Right lobe of liver (tissue), 6 donors: ENCODE results near the gene FOXE3. TPM values are rescaled to one million over a fixed set of nuclear protein-coding genes. Genes with fewer than 3 reads are reported as not detected.

Source experiments
- ATAC-seq, 4 donors: fragments of 200-7000 bp; cut with Tn5 transposase; one replicate each; pipeline ENCODE4 v1.9.1; 2020; ENCODE audit warnings: mild to moderate bottlenecking in 4 of 4, moderate library complexity in 4 of 4
- DNase-seq, 3 donors: peaks; one replicate each; pipeline ENCODE4 v3.0.0-alpha.2; 2020
- H3K27ac ChIP-seq, 3 donors: fragments of 200-600 bp; one replicate each; pipeline ENCODE4 v1.8.0; 2022
- H3K27me3 ChIP-seq, 2 donors: fragments of 200-600 bp; one replicate each; pipeline ENCODE4 v1.8.0; 2022
- H3K36me3 ChIP-seq, 4 donors: fragments of 200-600 bp; sonication (generic) in 1 of 4; one replicate each; pipeline versions ENCODE4 v1.5.1 to v1.8.0; 2017 to 2022; ENCODE audit warnings: control low read depth in 1 of 4
- H3K4me1 ChIP-seq, 4 donors: fragments of 200-600 bp; sonication (generic) in 1 of 4; one replicate each; pipeline versions ENCODE4 v1.5.1 to v1.8.0; 2017 to 2022; ENCODE audit warnings: control low read depth in 1 of 4
- H3K4me3 ChIP-seq, 3 donors: fragments of 200-600 bp; one replicate each; pipeline ENCODE4 v1.8.0; 2022
- H3K9me3 ChIP-seq, 4 donors: fragments of 200-600 bp; sonication (generic) in 1 of 4; one replicate each; pipeline versions ENCODE4 v1.5.1 to v1.8.0; 2017 to 2022; ENCODE audit warnings: control low read depth in 1 of 4
- CTCF ChIP-seq, 4 donors: fragments of 200-600 bp in 3 of 4; fragments of 450-650 bp in 1 of 4; IDR thresholded peaks; one replicate each; pipeline versions ENCODE4 v1.5.1 to v1.8.0; 2016 to 2022; ENCODE audit warnings: antibody characterized with exemption in 4 of 4, mild to moderate bottlenecking in 2 of 4
- POLR2A ChIP-seq: fragments of 450-650 bp; IDR thresholded peaks from one replicate; pipeline ENCODE4 v1.6.1; 2017; ENCODE audit warnings: antibody characterized with exemption, mild to moderate bottlenecking
- WGBS: methylation state at CpG from one replicate; pipeline ENCODE4 v1.1.6; 2018; ENCODE audit warnings: low coverage, low lambda C conversion rate; ENCODE audit not compliant: insufficient coverage; ENCODE audit errors: missing lambda C conversion rate; 5-methylcytosine and 5-hydroxymethylcytosine counted together
- intact Hi-C, 2 donors: fragments of 100-400 bp; cut with DNase I; formaldehyde crosslinking; loops; one replicate each; pipeline versions ENCODE4 v1.11.2 to v1.14.1; 2022
- total RNA-seq, 6 experiments: library from RNA; depleted of rRNA in 2 of 6; stranded (reverse); fragments of >200 nt in 2 of 6; fragmentation: NEBNext Ultra II Directional in 3 of 6; extraction: Animal tissue kit (Norgen Biotek cat#: 25700) in 3 of 6; gene quantifications; one replicate each; pipeline versions ENCODE4 v1.1.0 to v1.2.4, GENCODE V29; 2016 to 2023
- donor health status: DM: no; HTN: yes; CAD: no.
- donor health status: DM: no; HTN: no; CAD: no.
- donor health status: DM: no; HTN: no; CAD: no.
- donor health status: DM: no; HTN: yes; CAD: no.
- donor health status: DM: no; HTN: yes; CAD: no.

FOXE3 gene
- total RNA-seq, 6 experiments from 2014 or later, result not detected

GRCh38 chr1:47409311-47410067 is 6.6 kb upstream of the FOXE3 start:
- Histone ChIP-seq H3K36me3 (no peaks in the 10 kb centered on the region), H3K4me3 (no peak overlapping the region), H3K27ac (no peak overlapping the region), H3K27me3 (no peaks in the 10 kb centered on the region), H3K4me1 (no peaks in the 10 kb centered on the region), H3K9me3 (no peaks in the 10 kb centered on the region)
- ATAC-seq (no peak), DNase-seq (no peak)
- TF ChIP-seq CTCF (IDR thresholded peaks at IDR 0.05), result no peak
- 80% methylated on average over 2 of the region's 12 CpGs for WGBS
- intact Hi-C loops, result loop anchor here in 1 of 2 donors (10.0 kb wide), 1 partner anchor 225 kb away; no protein-coding TSS in a partner anchor

GRCh38 chr1:47410068-47410455 is 6.0 kb upstream of the FOXE3 start:
- H3K4me1 ChIP-seq, result no peaks in the 10 kb centered on the region
- TF ChIP-seq CTCF (IDR thresholded peaks at IDR 0.05) (no peak), POLR2A (no peak)
- no peak for DNase-seq

GRCh38 chr1:47411436-47411835 is 4.6 kb upstream of the FOXE3 start:
- intact Hi-C loops, result loop anchor here in 1 of 2 donors (10.0 kb wide), 1 partner anchor 227 kb away; no protein-coding TSS in a partner anchor
- Histone ChIP-seq H3K27me3 (no peaks in the 10 kb centered on the region), H3K4me1 (no peaks in the 10 kb centered on the region), H3K27ac (no peak overlapping the region), H3K36me3 (no peaks in the 10 kb centered on the region), H3K4me3 (no peak overlapping the region), H3K9me3 (no peaks in the 10 kb centered on the region)
- WGBS, result no CpG with 5 or more reads among the region's 2 CpGs
- DNase-seq (no peak), ATAC-seq (peak in 1 of 4 donors; percentile 12)
- TF ChIP-seq CTCF (IDR thresholded peaks at IDR 0.05), result no peak
- TF ChIP-seq POLR2A, result no peak

More at GRCh38 chr1:47410068-47410455, 6.0 kb upstream of the FOXE3 start:
- no peak for ATAC-seq
- 60% methylated on average over 2 of the region's 3 CpGs for WGBS
- Histone ChIP-seq H3K27me3 (no peaks in the 10 kb centered on the region), H3K36me3 (no peaks in the 10 kb centered on the region), H3K27ac (no peak overlapping the region), H3K9me3 (no peaks in the 10 kb centered on the region), H3K4me3 (no peak overlapping the region)
- intact Hi-C loops, result loop anchor here in 1 of 2 donors (10.0 kb wide), 1 partner anchor 225 kb away; no protein-coding TSS in a partner anchor

- ATAC-seq (no peak), DNase-seq (no peak)
- Histone ChIP-seq H3K4me1 (no peaks in the 10 kb centered on the region), H3K4me3 (no peak overlapping the region), H3K9me3 (no peaks in the 10 kb centered on the region), H3K36me3 (no peaks in the 10 kb centered on the region), H3K27ac (no peak overlapping the region), H3K27me3 (no peaks in the 10 kb centered on the region)
- intact Hi-C loops, result loop anchor here in 1 of 2 donors (10.0 kb wide), 1 partner anchor 228 kb away; no protein-coding TSS in a partner anchor
- WGBS, result 91% methylated on average over 6 of the region's 14 CpGs
- TF ChIP-seq CTCF (IDR thresholded peaks at IDR 0.05) (no peak), POLR2A (no peak)
Observed at GRCh38 chr1:47412437-47412836, 3.6 kb upstream of the FOXE3 start.
